Measurements from ENCODE around the gene ZNF500.
"Not testable (repeated sequence)": the region's sequence is repeated elsewhere in the genome, so short reads cannot be mapped to it uniquely, and the experiment has no call there.

Gene ZNF500

GRCh38 chr16:4795181-4795827 lies 28.3 kb upstream of the ZNF500 start, which contains the start of gene SMIM22:
SMIM22 (plus strand) TSS chr16:4795369; CDS start chr16:4795735, 366 bp downstream.
- Histone ChIP-seq H3K27me3 (ENCODE audit: low read depth, low read length) (no peaks in the 10 kb centered on the region), H3K4me1 (ENCODE audit: control insufficient read depth in 1 of 2, insufficient read depth in 2 of 2, low read length in 2 of 2) (peaks cover 0 to 1% of the 10 kb centered on the region in 2 donors), H3K36me3 (ENCODE audit: control insufficient read depth in 1 of 2, insufficient read depth in 2 of 2, low read length in 2 of 2) (peaks cover 7 to 42% of the 10 kb centered on the region in 2 donors), H3K4me3 (ENCODE audit: low read depth in 1 of 2, low read length in 2 of 2) (peak within 1 kb of the TSS in 1 of 2 donors; percentile 33), H3K9me3 (ENCODE audit: control insufficient read depth in 1 of 2, low read length in 2 of 2) (no peaks in the 10 kb centered on the region), H3K27ac (ENCODE audit: low read length) (no peak within 1 kb of the TSS)

- H3K4me3 ChIP-seq (ENCODE audit: low read depth in 1 of 2, low read length in 2 of 2), result no peak overlapping the region
- H3K27me3 ChIP-seq (ENCODE audit: low read depth, low read length), result no peaks in the 10 kb centered on the region
- no peak overlapping the region for H3K27ac ChIP-seq (ENCODE audit: low read length)
- H3K36me3 ChIP-seq (ENCODE audit: control insufficient read depth in 1 of 2, insufficient read depth in 2 of 2, low read length in 2 of 2), result peaks cover 0 to 19% of the 10 kb centered on the region in 2 donors
- H3K4me1 ChIP-seq (ENCODE audit: control insufficient read depth in 1 of 2, insufficient read depth in 2 of 2, low read length in 2 of 2), result no peaks in the 10 kb centered on the region
- H3K9me3 ChIP-seq (ENCODE audit: control insufficient read depth in 1 of 2, low read length in 2 of 2), result no peaks in the 10 kb centered on the region
Measured at GRCh38 chr16:4792951-4793513, 26.1 kb upstream of the ZNF500 start.

GRCh38 chr16:4790871-4791270 lies 23.9 kb upstream of the ZNF500 start:
- no peak overlapping the region for H3K27ac ChIP-seq (ENCODE audit: low read length)
- no peaks in the 10 kb centered on the region for H3K27me3 ChIP-seq (ENCODE audit: low read depth, low read length)
- H3K36me3 ChIP-seq (ENCODE audit: control insufficient read depth in 1 of 2, insufficient read depth in 2 of 2, low read length in 2 of 2), result peaks cover 0 to 5% of the 10 kb centered on the region in 2 donors
- H3K4me1 ChIP-seq (ENCODE audit: control insufficient read depth in 1 of 2, insufficient read depth in 2 of 2, low read length in 2 of 2), result no peaks in the 10 kb centered on the region
- H3K9me3 ChIP-seq (ENCODE audit: control insufficient read depth in 1 of 2, low read length in 2 of 2), result no peaks in the 10 kb centered on the region
- H3K4me3 ChIP-seq (ENCODE audit: low read depth in 1 of 2, low read length in 2 of 2), result no peak overlapping the region

GRCh38 chr16:4790261-4790660 lies 23.3 kb upstream of the ZNF500 start:
- Histone ChIP-seq H3K36me3 (ENCODE audit: control insufficient read depth in 1 of 2, insufficient read depth in 2 of 2, low read length in 2 of 2) (no peaks in the 10 kb centered on the region), H3K9me3 (ENCODE audit: control insufficient read depth in 1 of 2, low read length in 2 of 2) (no peaks in the 10 kb centered on the region), H3K27me3 (ENCODE audit: low read depth, low read length) (no peaks in the 10 kb centered on the region), H3K4me1 (ENCODE audit: control insufficient read depth in 1 of 2, insufficient read depth in 2 of 2, low read length in 2 of 2) (no peaks in the 10 kb centered on the region), H3K4me3 (ENCODE audit: low read depth in 1 of 2, low read length in 2 of 2) (no peak overlapping the region), H3K27ac (ENCODE audit: low read length) (no peak overlapping the region)

GRCh38 chr16:4788910-4789309 lies 21.9 kb upstream of the ZNF500 start:
- Histone ChIP-seq H3K4me3 (ENCODE audit: low read depth in 1 of 2, low read length in 2 of 2) (no peak overlapping the region), H3K4me1 (ENCODE audit: control insufficient read depth in 1 of 2, insufficient read depth in 2 of 2, low read length in 2 of 2) (no peaks in the 10 kb centered on the region), H3K36me3 (ENCODE audit: control insufficient read depth in 1 of 2, insufficient read depth in 2 of 2, low read length in 2 of 2) (no peaks in the 10 kb centered on the region), H3K9me3 (ENCODE audit: control insufficient read depth in 1 of 2, low read length in 2 of 2) (no peaks in the 10 kb centered on the region), H3K27me3 (ENCODE audit: low read depth, low read length) (no peaks in the 10 kb centered on the region), H3K27ac (ENCODE audit: low read length) (no peak overlapping the region)

- Histone ChIP-seq H3K4me1 (ENCODE audit: control insufficient read depth in 1 of 2, insufficient read depth in 2 of 2, low read length in 2 of 2) (no peaks in the 10 kb centered on the region), H3K27ac (ENCODE audit: low read length) (no peak overlapping the region), H3K36me3 (ENCODE audit: control insufficient read depth in 1 of 2, insufficient read depth in 2 of 2, low read length in 2 of 2) (no peaks in the 10 kb centered on the region), H3K4me3 (ENCODE audit: low read depth in 1 of 2, low read length in 2 of 2) (no peak overlapping the region), H3K27me3 (ENCODE audit: low read depth, low read length) (no peaks in the 10 kb centered on the region), H3K9me3 (ENCODE audit: control insufficient read depth in 1 of 2, low read length in 2 of 2) (no peaks in the 10 kb centered on the region)
Measured at GRCh38 chr16:4788489-4788889, 21.5 kb upstream of the ZNF500 start.

GRCh38 chr16:4787627-4788482 lies 20.9 kb upstream of the ZNF500 start, which contains the start of gene SEPTIN12:
SEPTIN12 (minus strand) TSS chr16:4788345; CDS start chr16:4787645, 700 bp downstream.
- no peaks in the 10 kb centered on the region for H3K27me3 ChIP-seq (ENCODE audit: low read depth, low read length)
- no peak within 1 kb of the TSS for H3K27ac ChIP-seq (ENCODE audit: low read length)
- no peaks in the 10 kb centered on the region for H3K9me3 ChIP-seq (ENCODE audit: control insufficient read depth in 1 of 2, low read length in 2 of 2)
- H3K36me3 ChIP-seq (ENCODE audit: control insufficient read depth in 1 of 2, insufficient read depth in 2 of 2, low read length in 2 of 2), result no peaks in the 10 kb centered on the region
- H3K4me1 ChIP-seq (ENCODE audit: control insufficient read depth in 1 of 2, insufficient read depth in 2 of 2, low read length in 2 of 2), result no peaks in the 10 kb centered on the region
- no peak within 1 kb of the TSS for H3K4me3 ChIP-seq (ENCODE audit: low read depth in 1 of 2, low read length in 2 of 2)

GRCh38 chr16:4787068-4787467 lies 20.1 kb upstream of the ZNF500 start:
- Histone ChIP-seq H3K4me1 (ENCODE audit: control insufficient read depth in 1 of 2, insufficient read depth in 2 of 2, low read length in 2 of 2) (no peaks in the 10 kb centered on the region), H3K9me3 (ENCODE audit: control insufficient read depth in 1 of 2, low read length in 2 of 2) (no peaks in the 10 kb centered on the region), H3K27ac (ENCODE audit: low read length) (no peak overlapping the region)

GRCh38 chr16:4785758-4786433 lies 18.9 kb upstream of the ZNF500 start:
- Histone ChIP-seq H3K27me3 (ENCODE audit: low read depth, low read length) (no peaks in the 10 kb centered on the region), H3K4me1 (ENCODE audit: control insufficient read depth in 1 of 2, insufficient read depth in 2 of 2, low read length in 2 of 2) (no peaks in the 10 kb centered on the region), H3K27ac (ENCODE audit: low read length) (no peak overlapping the region), H3K4me3 (ENCODE audit: low read depth in 1 of 2, low read length in 2 of 2) (no peak overlapping the region), H3K36me3 (ENCODE audit: control insufficient read depth in 1 of 2, insufficient read depth in 2 of 2, low read length in 2 of 2) (no peaks in the 10 kb centered on the region), H3K9me3 (ENCODE audit: control insufficient read depth in 1 of 2, low read length in 2 of 2) (no peaks in the 10 kb centered on the region)

More at GRCh38 chr16:4787068-4787467, 20.1 kb upstream of the ZNF500 start:
- Histone ChIP-seq H3K4me3 (ENCODE audit: low read depth in 1 of 2, low read length in 2 of 2) (no peak overlapping the region), H3K36me3 (ENCODE audit: control insufficient read depth in 1 of 2, insufficient read depth in 2 of 2, low read length in 2 of 2) (no peaks in the 10 kb centered on the region), H3K27me3 (ENCODE audit: low read depth, low read length) (no peaks in the 10 kb centered on the region)

- not testable (repeated sequence) for H3K36me3 ChIP-seq (ENCODE audit: control insufficient read depth in 1 of 2, insufficient read depth in 2 of 2, low read length in 2 of 2); H3K27ac ChIP-seq (ENCODE audit: low read length); H3K4me1 ChIP-seq (ENCODE audit: control insufficient read depth in 1 of 2, insufficient read depth in 2 of 2, low read length in 2 of 2); H3K9me3 ChIP-seq (ENCODE audit: control insufficient read depth in 1 of 2, low read length in 2 of 2); H3K4me3 ChIP-seq (ENCODE audit: low read depth in 1 of 2, low read length in 2 of 2); H3K27me3 ChIP-seq (ENCODE audit: low read depth, low read length)
Measured at GRCh38 chr16:4784444-4784987, 17.6 kb upstream of the ZNF500 start.

GRCh38 chr16:4783951-4784336 lies 17.0 kb upstream of the ZNF500 start:
- no peaks in the 10 kb centered on the region for H3K36me3 ChIP-seq (ENCODE audit: control insufficient read depth in 1 of 2, insufficient read depth in 2 of 2, low read length in 2 of 2)
- H3K27ac ChIP-seq (ENCODE audit: low read length), result no peak overlapping the region
- H3K27me3 ChIP-seq (ENCODE audit: low read depth, low read length), result no peaks in the 10 kb centered on the region
- no peak overlapping the region for H3K4me3 ChIP-seq (ENCODE audit: low read depth in 1 of 2, low read length in 2 of 2)
- no peaks in the 10 kb centered on the region for H3K4me1 ChIP-seq (ENCODE audit: control insufficient read depth in 1 of 2, insufficient read depth in 2 of 2, low read length in 2 of 2)
- H3K9me3 ChIP-seq (ENCODE audit: control insufficient read depth in 1 of 2, low read length in 2 of 2), result no peaks in the 10 kb centered on the region

Data from muscle layer of duodenum (tissue), 2 donors.